Keratinocyte (primary cell): ENCODE data around the gene TNPO2. TPM values are rescaled to one million over a fixed set of nuclear protein-coding genes. Genes with fewer than 3 reads are reported as not detected.

ENCODE experiments used
- DNase-seq: peaks from one replicate; pipeline ENCODE4 v3.0.0-alpha.2; 2011; ENCODE audit warnings: low read depth, missing footprints, low spot score
- FAIRE-seq: peaks from 2 replicates; lab custom pipeline; 2011; peaks lifted over from hg19 to GRCh38; lab: Jason Lieb, UNC
- H2AFZ ChIP-seq: 2 replicates; pipeline ENCODE4 v1.6.0; 2012; ENCODE audit warnings: low read length, control low read depth, inconsistent platforms; ENCODE audit not compliant: control insufficient read depth
- H3K27ac ChIP-seq: 2 replicates; pipeline ENCODE4 v1.5.1; 2011; ENCODE audit warnings: low read length; ENCODE audit not compliant: control insufficient read depth, insufficient read depth
- H3K27me3 ChIP-seq: 3 replicates; pipeline ENCODE4 v1.6.0; 2011; ENCODE audit warnings: low read length; ENCODE audit not compliant: control insufficient read depth, insufficient read depth; ENCODE audit errors: extremely low read depth
- H3K36me3 ChIP-seq, 2 experiments: 2 replicates in 1 of 2; 3 replicates in 1 of 2; pipeline ENCODE4 v1.5.1; 2011; ENCODE audit warnings: low read length in 2 of 2, mild to moderate bottlenecking in 1 of 2; ENCODE audit not compliant: control insufficient read depth in 2 of 2, insufficient read depth in 2 of 2; ENCODE audit errors: extremely low read depth in 1 of 2
- H3K4me1 ChIP-seq: 3 replicates; pipeline ENCODE4 v1.5.1; 2011; ENCODE audit warnings: low read length; ENCODE audit not compliant: control insufficient read depth, insufficient read depth; ENCODE audit errors: extremely low read depth
- H3K4me2 ChIP-seq: 3 replicates; pipeline ENCODE4 v1.6.0; 2011; ENCODE audit warnings: low read depth, low read length; ENCODE audit not compliant: control insufficient read depth, insufficient read depth; ENCODE audit errors: extremely low read depth
- H3K4me3 ChIP-seq, 3 experiments: fragments of 200-600 bp in 1 of 3; sonication (generic) in 1 of 3; 2 replicates in 2 of 3; 3 replicates in 1 of 3; pipeline ENCODE4 v1.5.1; 2011 to 2016; ENCODE audit warnings: low read length in 3 of 3, mild to moderate bottlenecking in 3 of 3, control low read depth in 2 of 3, inconsistent platforms in 1 of 3, low read depth in 1 of 3, mixed read lengths in 1 of 3, mixed run types in 1 of 3, moderate library complexity in 1 of 3; ENCODE audit not compliant: control insufficient read depth in 2 of 3, insufficient read depth in 2 of 3; ENCODE audit errors: extremely low read depth in 1 of 3
- H3K79me2 ChIP-seq: 2 replicates; pipeline ENCODE4 v1.6.0; 2012; ENCODE audit warnings: low read length; ENCODE audit not compliant: control insufficient read depth, insufficient read depth
- H3K9ac ChIP-seq: 3 replicates; pipeline ENCODE4 v1.6.0; 2011; ENCODE audit warnings: low read length; ENCODE audit not compliant: control insufficient read depth, insufficient read depth; ENCODE audit errors: extremely low read depth
- H3K9me1 ChIP-seq: 3 replicates; pipeline ENCODE4 v1.6.0; 2011; ENCODE audit warnings: low read length; ENCODE audit not compliant: control insufficient read depth, insufficient read depth; ENCODE audit errors: extremely low read depth
- H3K9me3 ChIP-seq: 2 replicates; pipeline ENCODE4 v1.5.1; 2012; ENCODE audit warnings: low read depth, low read length; ENCODE audit not compliant: control insufficient read depth
- H4K20me1 ChIP-seq: 3 replicates; pipeline ENCODE4 v1.6.0; 2011; ENCODE audit warnings: low read length; ENCODE audit not compliant: control insufficient read depth, insufficient read depth; ENCODE audit errors: extremely low read depth
- EZH2 ChIP-seq: IDR thresholded peaks from one replicate; pipeline ENCODE4 v1.6.1; 2012; ENCODE audit warnings: inconsistent platforms, mild to moderate bottlenecking, low read length, moderate library complexity
- dilution Hi-C: fragments of 300-500 bp; cut with MboI; formaldehyde crosslinking; loops from one replicate; pipeline ENCODE4 v1.7.0; 2020; ENCODE audit warnings: low sequenced_read_pairs; ENCODE audit not compliant: extremely low pct_ligation_motif_present
- polyA plus RNA-seq, 5 experiments: library from polyadenylated mRNA; depleted of rRNA in 3 of 5; stranded (reverse) in 3 of 5; stranded (forward) in 1 of 5; unstranded in 1 of 5; fragments of >200 nt; gene quantifications; 1 replicate in 1 of 5; 2 replicates in 3 of 5; 3 replicates in 1 of 5; pipeline versions ENCODE4 v1.2.1 to v1.2.3, GENCODE V29; 2011 to 2012; ENCODE audit warnings: missing spikeins in 2 of 5, low read depth in 1 of 5, low replicate concordance in 1 of 5
- TF ChIP-seq, protein P1 (sequence below), 3 experiments: IDR thresholded peaks in 1 of 3; conservative IDR thresholded peaks in 1 of 3; optimal IDR thresholded peaks in 1 of 3; 2 replicates in 2 of 3; 3 replicates in 1 of 3; pipeline versions ENCODE3 to v1.5.1; 2011; ENCODE audit warnings: low read length in 3 of 3, mild to moderate bottlenecking in 3 of 3, moderate library complexity in 2 of 3, control low read depth in 1 of 3, inconsistent platforms in 1 of 3; ENCODE audit not compliant: insufficient read depth in 2 of 3; ENCODE audit errors: extremely low read depth in 1 of 3

The TNPO2 gene
- polyA plus RNA-seq, 1 donor (not counting 4 experiments of a cell fraction or from before 2014, with no cell fraction given) = 75.3 TPM

DNA sequence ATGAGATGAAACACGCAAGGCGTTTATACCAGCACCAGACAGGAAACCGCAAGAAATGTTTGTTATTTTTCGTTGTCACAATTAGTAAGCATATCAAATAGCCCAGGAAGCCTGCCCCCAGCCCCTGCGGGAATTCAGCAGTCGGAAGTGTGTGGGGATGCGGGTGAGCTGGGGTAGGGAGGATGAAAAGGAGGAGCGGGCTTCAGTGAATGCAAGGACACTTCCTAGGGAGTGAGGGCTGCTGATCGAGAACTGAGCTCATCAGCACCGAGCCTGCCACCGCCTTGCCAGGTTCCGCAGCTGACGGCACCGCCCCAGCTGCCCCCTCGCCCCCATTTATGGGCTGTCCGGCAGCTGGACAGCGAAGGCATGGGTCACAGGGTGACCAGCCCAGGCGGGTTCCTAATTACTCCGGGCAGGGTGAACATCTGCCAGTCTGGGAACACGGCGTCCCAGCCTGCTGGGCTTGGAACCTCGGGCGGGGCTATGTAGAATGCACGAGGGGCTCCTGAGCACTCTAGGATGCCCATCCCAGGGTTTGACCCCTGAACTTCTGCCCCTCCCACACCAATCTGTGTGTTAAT is 26.3 kb upstream of the TNPO2 start:
- no peaks in the 10 kb centered on the region for H3K9me3 ChIP-seq
- dilution Hi-C loops = no loop called here
- TF ChIP-seq EZH2 = no peak
- TF ChIP-seq, protein P1, sequence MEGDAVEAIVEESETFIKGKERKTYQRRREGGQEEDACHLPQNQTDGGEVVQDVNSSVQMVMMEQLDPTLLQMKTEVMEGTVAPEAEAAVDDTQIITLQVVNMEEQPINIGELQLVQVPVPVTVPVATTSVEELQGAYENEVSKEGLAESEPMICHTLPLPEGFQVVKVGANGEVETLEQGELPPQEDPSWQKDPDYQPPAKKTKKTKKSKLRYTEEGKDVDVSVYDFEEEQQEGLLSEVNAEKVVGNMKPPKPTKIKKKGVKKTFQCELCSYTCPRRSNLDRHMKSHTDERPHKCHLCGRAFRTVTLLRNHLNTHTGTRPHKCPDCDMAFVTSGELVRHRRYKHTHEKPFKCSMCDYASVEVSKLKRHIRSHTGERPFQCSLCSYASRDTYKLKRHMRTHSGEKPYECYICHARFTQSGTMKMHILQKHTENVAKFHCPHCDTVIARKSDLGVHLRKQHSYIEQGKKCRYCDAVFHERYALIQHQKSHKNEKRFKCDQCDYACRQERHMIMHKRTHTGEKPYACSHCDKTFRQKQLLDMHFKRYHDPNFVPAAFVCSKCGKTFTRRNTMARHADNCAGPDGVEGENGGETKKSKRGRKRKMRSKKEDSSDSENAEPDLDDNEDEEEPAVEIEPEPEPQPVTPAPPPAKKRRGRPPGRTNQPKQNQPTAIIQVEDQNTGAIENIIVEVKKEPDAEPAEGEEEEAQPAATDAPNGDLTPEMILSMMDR (optimal IDR thresholded peaks at IDR 0.05 in 1 of 3, IDR thresholded peaks at IDR 0.05 in 1 of 3, conservative IDR thresholded peaks at IDR 0.05 in 1 of 3; ENCODE audit: extremely low read depth in 1 of 3, insufficient read depth in 2 of 3, low read length in 3 of 3) = no peak
- FAIRE-seq (peak; percentile 63), DNase-seq (no peak)
- H3K27ac ChIP-seq = no peak overlapping the region
- no peaks in the 10 kb centered on the region for H3K9me1 ChIP-seq
- H3K4me2 ChIP-seq = peak overlapping the region; percentile 87
- no peaks in the 10 kb centered on the region for H3K79me2 ChIP-seq
- H3K4me3 ChIP-seq = peak overlapping the region in 1 of 3 experiments; percentile 45
- no peak overlapping the region for H2AFZ ChIP-seq
- peaks cover 24% of the 10 kb centered on the region for H3K27me3 ChIP-seq
- H3K4me1 ChIP-seq = peaks cover 21% of the 10 kb centered on the region
- H3K9ac ChIP-seq = peak overlapping the region; percentile 1
- H4K20me1 ChIP-seq = no peaks in the 10 kb centered on the region
- peaks cover 9 to 18% of the 10 kb centered on the region in 2 experiments for H3K36me3 ChIP-seq

DNA sequence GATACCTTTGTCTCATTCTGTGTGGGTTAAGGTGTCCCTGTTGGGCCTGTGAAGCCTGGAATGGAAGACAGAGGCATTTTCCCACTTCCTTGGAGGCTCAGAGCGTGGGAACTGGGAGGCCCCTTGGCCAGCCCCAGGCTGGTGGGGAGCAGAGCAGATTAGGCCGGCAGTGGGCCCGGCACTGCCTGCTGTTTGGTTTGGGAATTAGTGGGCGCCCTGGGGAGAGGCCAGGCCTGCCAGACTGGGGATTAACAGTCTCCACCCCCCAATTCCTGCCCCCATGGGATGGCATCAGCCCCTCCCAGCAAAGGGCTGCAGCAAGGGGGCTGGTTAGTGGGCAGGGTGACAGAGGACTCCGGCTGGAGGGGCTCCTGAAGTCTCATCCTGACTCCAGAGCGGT is 24.8 kb upstream of the TNPO2 start:
- H3K9me1 ChIP-seq = no peaks in the 10 kb centered on the region
- DNase-seq (no peak), FAIRE-seq (no peak)
- TF ChIP-seq, protein P1 (optimal IDR thresholded peaks at IDR 0.05 in 1 of 3, IDR thresholded peaks at IDR 0.05 in 1 of 3, conservative IDR thresholded peaks at IDR 0.05 in 1 of 3; ENCODE audit: extremely low read depth in 1 of 3, insufficient read depth in 2 of 3, low read length in 3 of 3) = no peak
- no peak for TF ChIP-seq EZH2
- H3K27ac ChIP-seq = no peak overlapping the region
- no peak overlapping the region for H2AFZ ChIP-seq
- no peaks in the 10 kb centered on the region for H3K79me2 ChIP-seq
- H3K4me3 ChIP-seq = no peak overlapping the region
- H3K4me1 ChIP-seq = peaks cover 21% of the 10 kb centered on the region
- dilution Hi-C loops = no loop called here
- H3K4me2 ChIP-seq = no peak overlapping the region
- no peak overlapping the region for H3K9ac ChIP-seq
- no peaks in the 10 kb centered on the region for H3K9me3 ChIP-seq
- H4K20me1 ChIP-seq = no peaks in the 10 kb centered on the region
- peaks cover 11 to 21% of the 10 kb centered on the region in 2 experiments for H3K36me3 ChIP-seq
- H3K27me3 ChIP-seq = peaks cover 24% of the 10 kb centered on the region
